Fibroblast of lung (primary cell): ENCODE measurements around the gene ADRM1. TPM values are rescaled to one million over a fixed set of nuclear protein-coding genes. Genes with fewer than 3 reads are reported as not detected.
A peak's percentile ranks its signal among the peaks of the same experiment; 100 is the strongest.

ENCODE experiments used
- DNase-seq, 2 donors: peaks; one replicate each; pipeline versions ENCODE4 v3.0.0 to v3.0.0-alpha.2; 2010; ENCODE audit warnings: low read depth in 2 of 2
- H2AFZ ChIP-seq: 2 replicates; pipeline ENCODE4 v1.5.1; 2012; ENCODE audit warnings: low read length, control low read depth, inconsistent platforms
- H3K27ac ChIP-seq: 2 replicates; pipeline ENCODE4 v1.5.1; 2011; ENCODE audit warnings: low read length, control low read depth; ENCODE audit not compliant: insufficient read depth
- H3K27me3 ChIP-seq: 2 replicates; pipeline ENCODE4 v1.5.1; 2011; ENCODE audit warnings: mild to moderate bottlenecking, low read length; ENCODE audit not compliant: control insufficient read depth, insufficient read depth
- H3K36me3 ChIP-seq: 2 replicates; pipeline ENCODE4 v1.5.1; 2011; ENCODE audit warnings: low read length; ENCODE audit not compliant: control insufficient read depth, insufficient read depth
- H3K4me1 ChIP-seq: 2 replicates; pipeline ENCODE4 v1.5.1; 2011; ENCODE audit warnings: low read length; ENCODE audit not compliant: control insufficient read depth, insufficient read depth; ENCODE audit errors: extremely low read depth
- H3K4me2 ChIP-seq: 2 replicates; pipeline ENCODE4 v1.5.1; 2011; ENCODE audit warnings: low read length, control low read depth; ENCODE audit not compliant: insufficient read depth; ENCODE audit errors: extremely low read depth
- H3K4me3 ChIP-seq, 4 experiments: fragments of 200-600 bp in 1 of 4; sonication (generic) in 1 of 4; replicated peaks in 1 of 4; 2 replicates each; pipeline ENCODE4 v1.5.1; 2011 to 2016; ENCODE audit warnings: low read length in 4 of 4, low read depth in 3 of 4, mild to moderate bottlenecking in 3 of 4, control low read depth in 2 of 4, inconsistent platforms in 1 of 4, mixed read lengths in 1 of 4; ENCODE audit not compliant: insufficient read depth in 1 of 4; ENCODE audit errors: control extremely low read depth in 1 of 4
- H3K79me2 ChIP-seq: 2 replicates; pipeline ENCODE4 v1.5.1; 2012; ENCODE audit warnings: mild to moderate bottlenecking, low read length, inconsistent platforms; ENCODE audit not compliant: control insufficient read depth, insufficient read depth
- H3K9ac ChIP-seq: 2 replicates; pipeline ENCODE4 v1.5.1; 2011; ENCODE audit warnings: mild to moderate bottlenecking, low read length, control low read depth; ENCODE audit not compliant: insufficient read depth
- H3K9me3 ChIP-seq: 2 replicates; pipeline ENCODE4 v1.5.1; 2012; ENCODE audit warnings: low read depth, low read length; ENCODE audit not compliant: control insufficient read depth, insufficient read depth
- H4K20me1 ChIP-seq: 2 replicates; pipeline ENCODE4 v1.5.1; 2011; ENCODE audit warnings: low read length; ENCODE audit not compliant: control insufficient read depth, insufficient read depth; ENCODE audit errors: extremely low read depth
- EZH2 ChIP-seq: IDR thresholded peaks from 2 replicates; pipeline ENCODE4 v1.5.1; 2012; ENCODE audit warnings: low read length, control low read depth, mild to moderate bottlenecking; ENCODE audit errors: missing control alignments
- polyA plus RNA-seq, 2 donors: library from polyadenylated mRNA; depleted of rRNA in 1 of 2; stranded (reverse) in 1 of 2; unstranded in 1 of 2; fragments of >200 nt; gene quantifications; 2 replicates each; pipeline ENCODE4 v1.2.1, GENCODE V29; 2011 to 2012; ENCODE audit warnings: missing spikeins in 1 of 2
- total RNA-seq: library from RNA; depleted of rRNA; stranded (reverse); fragments of >200 nt; gene quantifications from 2 replicates; pipeline ENCODE4 v1.2.1, GENCODE V29; 2014
- TF ChIP-seq, protein P1 (sequence below), 2 donors: IDR thresholded peaks in 1 of 2; conservative IDR thresholded peaks in 1 of 2; 1 replicate in 1 of 2; 2 replicates in 1 of 2; pipeline ENCODE4 v1.5.1; 2011 to 2012; ENCODE audit warnings: low read length in 2 of 2, control low read depth in 1 of 2, inconsistent platforms in 1 of 2, low read depth in 1 of 2, mild to moderate bottlenecking in 1 of 2

The ADRM1 gene
- total and polyA plus RNA-seq, 2 donors (not counting 1 experiment from before 2014, with no cell fraction given): 41.2 to 71.3 TPM

DNA sequence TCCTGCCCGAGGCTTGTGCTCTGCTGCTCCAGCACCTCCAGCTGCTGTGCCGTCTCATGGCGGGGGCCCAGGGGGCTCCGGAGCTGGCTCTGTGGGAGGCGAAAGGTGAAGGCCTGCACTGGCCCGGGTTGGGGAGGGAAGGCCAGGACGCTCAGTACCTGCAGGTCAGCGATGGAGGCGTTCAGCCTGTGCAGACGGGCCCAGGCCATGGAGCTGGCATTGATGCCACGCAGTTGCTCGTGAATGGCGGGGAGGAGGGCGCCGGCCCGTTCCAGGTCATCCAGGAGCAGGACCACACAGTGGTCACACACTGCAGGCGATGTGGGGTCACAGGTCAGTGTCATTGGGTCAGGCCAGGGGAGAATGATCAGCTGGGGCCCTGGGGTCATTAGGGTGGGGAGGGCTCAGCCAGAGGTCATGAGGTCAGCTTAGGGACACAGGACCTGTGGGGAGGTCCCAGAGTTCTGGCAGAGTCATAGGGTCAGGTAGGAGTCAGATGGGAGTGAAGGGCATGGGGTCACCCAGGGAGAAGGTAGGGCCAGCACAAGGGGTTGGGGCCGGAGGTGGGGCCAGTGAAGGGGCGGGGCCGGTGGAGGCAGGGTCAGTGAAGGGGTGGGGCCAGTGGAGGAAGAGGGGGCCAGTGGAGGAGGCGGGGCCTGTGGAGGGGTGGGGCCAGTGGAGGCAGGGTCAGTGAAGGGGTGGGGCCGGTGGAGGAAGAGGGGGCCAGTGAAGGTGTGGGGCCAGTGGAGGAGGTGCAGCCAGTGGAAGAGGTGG lies 18.0 kb downstream of the ADRM1 start:
- Histone ChIP-seq H4K20me1 (no peaks in the 10 kb centered on the region), H3K4me2 (no peak overlapping the region), H3K4me1 (no peaks in the 10 kb centered on the region), H2AFZ (no peak overlapping the region), H3K36me3 (peaks cover 33% of the 10 kb centered on the region), H3K9me3 (no peaks in the 10 kb centered on the region), H3K79me2 (no peaks in the 10 kb centered on the region), H3K27ac (no peak overlapping the region), H3K9ac (no peak overlapping the region), H3K27me3 (no peaks in the 10 kb centered on the region), H3K4me3 (no peak overlapping the region)
- TF ChIP-seq EZH2: no peak
- TF ChIP-seq, protein P1, sequence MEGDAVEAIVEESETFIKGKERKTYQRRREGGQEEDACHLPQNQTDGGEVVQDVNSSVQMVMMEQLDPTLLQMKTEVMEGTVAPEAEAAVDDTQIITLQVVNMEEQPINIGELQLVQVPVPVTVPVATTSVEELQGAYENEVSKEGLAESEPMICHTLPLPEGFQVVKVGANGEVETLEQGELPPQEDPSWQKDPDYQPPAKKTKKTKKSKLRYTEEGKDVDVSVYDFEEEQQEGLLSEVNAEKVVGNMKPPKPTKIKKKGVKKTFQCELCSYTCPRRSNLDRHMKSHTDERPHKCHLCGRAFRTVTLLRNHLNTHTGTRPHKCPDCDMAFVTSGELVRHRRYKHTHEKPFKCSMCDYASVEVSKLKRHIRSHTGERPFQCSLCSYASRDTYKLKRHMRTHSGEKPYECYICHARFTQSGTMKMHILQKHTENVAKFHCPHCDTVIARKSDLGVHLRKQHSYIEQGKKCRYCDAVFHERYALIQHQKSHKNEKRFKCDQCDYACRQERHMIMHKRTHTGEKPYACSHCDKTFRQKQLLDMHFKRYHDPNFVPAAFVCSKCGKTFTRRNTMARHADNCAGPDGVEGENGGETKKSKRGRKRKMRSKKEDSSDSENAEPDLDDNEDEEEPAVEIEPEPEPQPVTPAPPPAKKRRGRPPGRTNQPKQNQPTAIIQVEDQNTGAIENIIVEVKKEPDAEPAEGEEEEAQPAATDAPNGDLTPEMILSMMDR (conservative IDR thresholded peaks at IDR 0.05 in 1 of 2, IDR thresholded peaks at IDR 0.05 in 1 of 2; ENCODE audit: low read depth in 1 of 2, low read length in 2 of 2): no peak
- no peak for DNase-seq

- no peak overlapping the region for H3K4me3 ChIP-seq
- H4K20me1 ChIP-seq: no peaks in the 10 kb centered on the region
- peaks cover 29% of the 10 kb centered on the region for H3K36me3 ChIP-seq
- DNase-seq: peak in 1 of 2 donors; percentile 21
- no peak for TF ChIP-seq EZH2
- TF ChIP-seq, protein P1 (conservative IDR thresholded peaks at IDR 0.05 in 1 of 2, IDR thresholded peaks at IDR 0.05 in 1 of 2; ENCODE audit: low read depth in 1 of 2, low read length in 2 of 2): no peak
- H3K4me2 ChIP-seq: no peak overlapping the region
- H3K27me3 ChIP-seq: no peaks in the 10 kb centered on the region
- no peaks in the 10 kb centered on the region for H3K9me3 ChIP-seq
- H3K4me1 ChIP-seq: no peaks in the 10 kb centered on the region
- H3K9ac ChIP-seq: no peak overlapping the region
- no peak overlapping the region for H3K27ac ChIP-seq
- no peaks in the 10 kb centered on the region for H3K79me2 ChIP-seq
- H2AFZ ChIP-seq: no peak overlapping the region
Measured at GRCh38 chr20:62321521-62321948, 18.7 kb downstream of the ADRM1 start.

DNA sequence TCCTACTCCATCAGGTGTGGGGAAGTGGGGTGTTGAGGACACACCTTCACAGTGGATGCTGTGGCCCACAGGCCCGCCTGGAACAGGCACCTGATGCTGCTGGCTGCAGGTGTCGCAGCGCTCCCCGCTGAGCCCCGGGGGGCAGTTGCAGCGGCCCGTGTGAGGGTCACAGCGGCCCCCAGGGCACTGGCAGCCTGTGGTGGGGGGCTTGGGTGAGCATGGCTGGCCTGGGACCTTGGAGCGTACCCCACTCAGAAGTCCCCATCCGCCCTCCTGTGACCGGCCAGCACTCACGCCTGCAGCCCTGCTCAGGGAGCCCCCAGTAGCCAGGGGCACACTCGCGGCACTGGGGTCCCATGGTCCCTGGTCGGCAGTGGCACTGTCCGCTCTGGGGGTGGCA lies 19.2 kb downstream of the ADRM1 start:
- H2AFZ ChIP-seq: no peak overlapping the region
- H3K36me3 ChIP-seq: peaks cover 28% of the 10 kb centered on the region
- no peaks in the 10 kb centered on the region for H3K9me3 ChIP-seq
- H3K79me2 ChIP-seq: no peaks in the 10 kb centered on the region
- DNase-seq: no peak
- H3K27ac ChIP-seq: no peak overlapping the region
- no peak overlapping the region for H3K4me3 ChIP-seq
- TF ChIP-seq EZH2: no peak
- TF ChIP-seq, protein P1 (conservative IDR thresholded peaks at IDR 0.05 in 1 of 2, IDR thresholded peaks at IDR 0.05 in 1 of 2; ENCODE audit: low read depth in 1 of 2, low read length in 2 of 2): no peak
- H3K4me1 ChIP-seq: no peaks in the 10 kb centered on the region
- H3K27me3 ChIP-seq: no peaks in the 10 kb centered on the region
- H3K4me2 ChIP-seq: no peak overlapping the region
- H3K9ac ChIP-seq: no peak overlapping the region
- no peaks in the 10 kb centered on the region for H4K20me1 ChIP-seq
